ENCODE measurements around the gene MAF. TPM values are rescaled to one million over a fixed set of nuclear protein-coding genes. Genes with fewer than 3 reads are reported as not detected.

The MAF gene
- polyA plus RNA-seq, 3 donors, result 50.0 to 55.7 (median 55.5) TPM

GRCh38 chr16:79623824-79624223 lies 23.3 kb upstream of the MAF start:
- DNase-seq (ENCODE audit: extremely low read depth in 1 of 11, low read depth in 9 of 11, low spot score in 4 of 11), result no peak

GRCh38 chr16:79623062-79623461 lies 22.5 kb upstream of the MAF start:
- no peak for DNase-seq (ENCODE audit: extremely low read depth in 1 of 11, low read depth in 9 of 11, low spot score in 4 of 11)

DNA sequence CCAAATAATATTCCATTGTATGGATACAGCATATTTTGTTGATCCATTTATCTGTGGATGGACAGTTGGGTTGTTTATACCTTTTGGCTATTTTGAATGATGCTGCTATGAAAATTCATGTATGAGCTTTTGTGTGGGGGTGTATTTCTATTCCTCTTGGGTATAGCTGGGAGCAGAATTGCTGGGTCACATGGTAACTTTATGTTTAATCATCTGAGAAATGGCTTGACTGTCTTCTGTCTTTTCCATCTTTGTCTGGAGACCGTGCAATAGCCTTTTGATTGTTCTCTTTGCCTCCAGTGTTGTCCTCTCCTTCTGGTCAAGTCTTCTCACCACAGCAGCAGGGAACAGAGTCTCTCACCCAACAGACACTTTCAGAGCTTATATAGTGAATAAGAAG lies 20.5 kb upstream of the MAF start:
- no peak for DNase-seq (ENCODE audit: extremely low read depth in 1 of 11, low read depth in 9 of 11, low spot score in 4 of 11)

- DNase-seq (ENCODE audit: extremely low read depth in 1 of 11, low read depth in 9 of 11, low spot score in 4 of 11), result no peak
Observed at GRCh38 chr16:79618692-79619050, 18.1 kb upstream of the MAF start.

DNA sequence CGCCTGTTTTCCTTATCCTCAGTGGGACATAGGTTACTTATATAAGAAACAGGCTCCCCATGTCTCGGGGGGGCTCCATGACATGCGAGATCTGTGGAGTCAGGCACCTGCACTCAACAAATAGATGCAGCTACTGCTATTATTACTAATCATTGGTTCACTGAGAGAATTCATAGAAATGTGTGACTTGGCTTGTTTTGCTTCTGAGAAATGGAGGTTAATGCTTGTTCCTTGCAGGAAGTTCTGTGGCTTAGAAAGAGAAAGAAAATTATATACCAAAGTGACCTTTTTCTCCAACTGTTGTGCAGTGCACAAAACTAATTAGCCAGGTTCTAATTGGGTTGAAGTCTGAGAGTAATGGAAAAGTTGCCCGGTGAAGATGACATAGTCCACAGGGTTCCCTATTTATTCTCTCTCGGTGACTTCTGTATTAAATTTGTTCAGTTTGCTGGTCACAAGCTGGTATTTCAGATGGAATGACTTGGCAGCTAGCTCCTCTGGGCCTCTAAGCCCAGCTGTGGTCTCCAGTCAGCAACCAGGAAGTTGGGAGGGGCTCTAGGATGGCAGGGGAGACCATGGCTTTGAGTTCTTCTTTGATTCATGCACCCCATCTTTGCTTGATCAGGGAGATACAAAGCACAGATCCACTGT lies 17.6 kb upstream of the MAF start:
- DNase-seq (ENCODE audit: extremely low read depth in 1 of 11, low read depth in 9 of 11, low spot score in 4 of 11), result no peak

DNA sequence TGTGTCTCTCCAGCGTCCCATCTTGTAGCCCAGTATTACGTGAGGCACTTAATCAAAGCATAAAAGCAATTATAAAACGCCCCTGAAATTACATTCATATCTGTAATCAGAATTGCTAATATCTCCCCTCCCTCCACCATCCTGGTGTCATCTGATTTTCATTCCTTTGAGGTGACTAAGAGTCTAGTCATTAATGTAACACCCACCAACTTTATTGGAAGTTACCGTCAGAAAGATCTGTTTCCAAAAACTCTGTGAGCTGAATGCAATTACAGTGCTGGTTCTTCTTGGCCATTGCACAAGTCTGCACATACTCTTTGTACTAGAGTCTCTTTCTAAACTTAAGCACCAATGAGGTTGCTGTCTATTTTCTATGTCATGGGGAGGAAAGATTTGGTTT lies 12.5 kb upstream of the MAF start:
- no peak for DNase-seq (ENCODE audit: extremely low read depth in 1 of 11, low read depth in 9 of 11, low spot score in 4 of 11)

DNA sequence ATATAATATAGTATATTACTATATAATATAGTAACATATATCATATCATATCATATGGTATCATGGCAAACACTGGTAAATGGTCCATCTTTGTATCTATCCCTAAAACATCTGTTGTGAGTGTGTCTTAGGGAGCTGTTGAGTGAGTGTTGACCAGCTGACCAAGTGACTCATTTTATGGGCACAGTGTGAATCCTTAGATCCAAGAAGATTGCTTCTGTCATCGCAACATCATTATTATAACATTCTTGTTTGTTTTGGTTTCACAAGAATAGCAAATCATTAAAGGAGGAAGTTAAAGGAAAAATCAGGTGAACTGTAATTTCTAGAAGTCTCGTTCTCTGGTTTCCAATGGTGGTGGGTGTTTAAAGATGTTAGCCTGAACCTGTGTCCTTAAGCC lies 11.7 kb upstream of the MAF start:
- no peak for DNase-seq (ENCODE audit: extremely low read depth in 1 of 11, low read depth in 9 of 11, low spot score in 4 of 11)

DNA sequence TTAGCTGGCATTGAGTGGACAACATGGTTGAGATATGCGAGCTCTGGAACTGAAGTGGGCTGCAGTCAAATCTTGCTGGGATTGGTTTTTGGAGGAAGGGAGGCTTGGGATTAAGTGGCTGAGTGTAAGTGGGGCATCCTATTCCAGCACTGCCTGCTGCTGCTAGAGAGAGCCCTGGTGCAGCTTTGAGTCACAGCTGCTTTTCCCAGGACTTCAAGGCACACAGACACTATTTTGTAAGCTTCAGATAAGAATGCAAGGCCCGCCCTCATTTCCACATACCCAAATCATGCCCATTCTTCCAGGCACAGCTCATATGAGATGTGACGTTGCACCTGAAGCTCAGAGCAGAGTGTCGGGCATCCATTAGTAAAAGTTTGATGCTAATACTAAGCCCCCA lies 10.2 kb upstream of the MAF start:
- no peak for DNase-seq (ENCODE audit: extremely low read depth in 1 of 11, low read depth in 9 of 11, low spot score in 4 of 11)

GRCh38 chr16:79609861-79610260 lies 9.3 kb upstream of the MAF start:
- DNase-seq (ENCODE audit: extremely low read depth in 1 of 11, low read depth in 9 of 11, low spot score in 4 of 11), result no peak

GRCh38 chr16:79608976-79609375 lies 8.4 kb upstream of the MAF start:
- DNase-seq (ENCODE audit: extremely low read depth in 1 of 11, low read depth in 9 of 11, low spot score in 4 of 11), result no peak

DNA sequence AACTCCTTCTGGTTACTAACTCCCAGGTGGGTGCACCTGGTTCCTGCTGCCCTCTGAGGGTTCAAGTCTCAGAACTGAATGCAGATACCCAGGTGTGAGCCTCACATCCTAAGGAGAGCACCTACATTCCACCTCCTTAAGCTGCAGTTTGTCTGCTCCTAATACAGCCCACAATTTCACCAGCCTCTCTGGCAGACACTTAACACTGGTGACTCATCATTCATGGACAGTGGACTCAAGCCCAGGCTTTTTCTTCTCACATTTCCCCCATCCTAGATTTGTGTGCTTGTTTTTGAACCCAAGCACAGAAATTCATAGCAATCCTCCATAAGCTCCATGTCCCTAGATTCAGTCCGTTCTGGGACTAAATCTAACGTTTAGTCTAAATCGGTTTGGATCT lies 7.0 kb upstream of the MAF start:
- no peak for DNase-seq (ENCODE audit: extremely low read depth in 1 of 11, low read depth in 9 of 11, low spot score in 4 of 11)

GRCh38 chr16:79605999-79606398 lies 5.5 kb upstream of the MAF start:
- no peak for DNase-seq (ENCODE audit: extremely low read depth in 1 of 11, low read depth in 9 of 11, low spot score in 4 of 11)

- DNase-seq (ENCODE audit: extremely low read depth in 1 of 11, low read depth in 9 of 11, low spot score in 4 of 11), result no peak
Observed at GRCh38 chr16:79603055-79603454, 2.5 kb upstream of the MAF start.

DNA sequence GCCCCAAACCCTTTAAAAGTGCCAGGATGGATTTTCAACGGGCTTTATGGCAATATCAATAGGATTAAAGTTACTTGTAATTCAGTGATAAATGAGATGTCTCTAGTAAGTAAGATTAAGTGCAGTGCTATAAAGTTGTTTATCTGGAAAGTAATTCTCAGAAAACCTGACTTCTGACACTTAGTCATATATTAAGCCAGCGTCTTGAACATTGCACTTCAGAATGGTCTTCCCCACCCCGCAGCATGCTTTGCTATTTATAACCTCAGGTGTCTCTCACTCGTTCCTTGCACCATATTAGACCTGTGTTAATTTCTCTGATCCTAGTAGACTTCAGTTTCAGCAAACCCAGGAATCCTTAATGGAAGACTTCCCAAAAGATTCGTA lies 2.1 kb upstream of the MAF start:
- no peak for DNase-seq (ENCODE audit: extremely low read depth in 1 of 11, low read depth in 9 of 11, low spot score in 4 of 11)

GRCh38 chr16:79601931-79602627 lies 1.5 kb upstream of the MAF start:
- peak; percentile 77 to 96 (median 86) for DNase-seq (ENCODE audit: extremely low read depth in 1 of 11, low read depth in 9 of 11, low spot score in 4 of 11)

- peak in 2 of 11 donors; percentile 40 to 49 for DNase-seq (ENCODE audit: extremely low read depth in 1 of 11, low read depth in 9 of 11, low spot score in 4 of 11)
Observed at GRCh38 chr16:79601092-79601930, 774 bp upstream of the MAF start.

GRCh38 chr16:79599837-79600637 lies 500 bp downstream of the MAF start:
- DNase-seq (ENCODE audit: extremely low read depth in 1 of 11, low read depth in 9 of 11, low spot score in 4 of 11), result peak in 6 of 11 donors; percentile 47 to 64 (median 56)

DNA sequence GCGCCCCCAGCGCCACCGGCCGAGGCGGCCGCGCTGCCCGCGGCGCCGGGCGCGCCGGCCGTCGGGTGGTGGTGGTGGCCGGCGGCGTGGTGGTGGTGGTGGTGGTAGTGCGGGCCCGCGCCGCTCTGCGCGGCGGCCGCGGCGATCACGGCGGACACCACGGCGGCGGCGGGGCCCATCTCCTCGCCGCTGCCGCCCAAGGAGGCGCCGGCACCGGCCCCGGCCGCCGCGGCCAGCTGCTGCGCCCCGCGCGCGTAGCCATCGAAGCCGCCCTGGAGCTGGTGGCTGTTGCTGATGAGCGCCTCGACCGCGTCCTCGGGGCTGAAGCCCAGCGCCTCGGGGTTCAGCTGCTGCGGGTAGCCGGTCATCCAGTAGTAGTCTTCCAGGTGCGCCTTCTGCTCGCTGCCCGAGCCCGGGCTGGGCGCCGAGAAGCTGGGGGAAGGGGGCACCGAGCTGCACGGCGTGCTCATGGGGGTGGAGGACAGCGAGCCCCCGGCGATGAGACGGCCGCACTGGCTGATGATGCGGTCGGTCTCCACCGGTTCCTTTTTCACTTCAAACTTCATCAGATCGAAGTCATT lies 1.2 kb downstream of the MAF start:
- DNase-seq (ENCODE audit: extremely low read depth in 1 of 11, low read depth in 9 of 11, low spot score in 4 of 11), result peak in 1 of 11 donors; percentile 31
